ENCODE data around the gene SRCAP. TPM values are rescaled to one million over a fixed set of nuclear protein-coding genes. Genes with fewer than 3 reads are reported as not detected.

The SRCAP gene
- total RNA-seq, 1 donor from 2014 or later, result 83.6 TPM

GRCh38 chr16:30657866-30658730, 40.9 kb upstream of the SRCAP start, which contains the start of gene FBRS:
Gene FBRS, plus strand, starts transcription at chr16:30658431. Its CDS starts 1,088 bp downstream, at chr16:30659519.
- intact Hi-C loops (cut with micrococcal nuclease), result loop anchor here (1.0 to 2.0 kb wide), 11 partner anchors 8 to 795 kb away; partner anchors contain the start of genes CDIPT, DCTPP1, PRR14 and ZNF768
- DNase-seq (ENCODE audit: low spot score), result peak; percentile 100
- H3K9me3 Mint-ChIP-seq, result no peaks in the 10 kb centered on the region
- H3K27me3 Mint-ChIP-seq (ENCODE audit: low read depth), result no peaks in the 10 kb centered on the region
- H3K4me1 Mint-ChIP-seq (ENCODE audit: low read depth), result peaks cover 27% of the 10 kb centered on the region
- peak within 1 kb of the TSS; percentile 100 for H3K27ac Mint-ChIP-seq
- peaks cover 71% of the 10 kb centered on the region for H3K36me3 Mint-ChIP-seq (ENCODE audit: low read depth)
- H3K4me3 Mint-ChIP-seq (ENCODE audit: low read depth), result peak within 1 kb of the TSS; percentile 89

GRCh38 chr16:30658731-30659506, 40.1 kb upstream of the SRCAP start:
- Mint-ChIP-seq H3K27ac (peak overlapping the region; percentile 100), H3K4me1 (ENCODE audit: low read depth) (peaks cover 36% of the 10 kb centered on the region), H3K4me3 (ENCODE audit: low read depth) (peak overlapping the region; percentile 89), H3K27me3 (ENCODE audit: low read depth) (no peaks in the 10 kb centered on the region), H3K36me3 (ENCODE audit: low read depth) (peaks cover 75% of the 10 kb centered on the region), H3K9me3 (no peaks in the 10 kb centered on the region)
- no peak for DNase-seq (ENCODE audit: low spot score)
- intact Hi-C loops (cut with micrococcal nuclease), result loop anchor here (1.0 to 2.0 kb wide), 11 partner anchors 9 to 796 kb away; partner anchors contain the start of genes CDIPT, DCTPP1, PRR14 and ZNF768

GRCh38 chr16:30659507-30660423, 39.2 kb upstream of the SRCAP start:
- DNase-seq (ENCODE audit: low spot score), result peak; percentile 43
- H3K9me3 Mint-ChIP-seq, result no peaks in the 10 kb centered on the region
- H3K36me3 Mint-ChIP-seq (ENCODE audit: low read depth), result peaks cover 68% of the 10 kb centered on the region
- H3K27me3 Mint-ChIP-seq (ENCODE audit: low read depth), result no peaks in the 10 kb centered on the region
- peak overlapping the region; percentile 92 for H3K4me3 Mint-ChIP-seq (ENCODE audit: low read depth)
- H3K27ac Mint-ChIP-seq, result peak overlapping the region; percentile 85
- intact Hi-C loops (cut with micrococcal nuclease), result loop anchor here (2.0 kb wide), 4 partner anchors 87 to 567 kb away; partner anchors contain the start of gene ZNF768
- H3K4me1 Mint-ChIP-seq (ENCODE audit: low read depth), result peaks cover 36% of the 10 kb centered on the region

- peaks cover 36% of the 10 kb centered on the region for H3K4me1 Mint-ChIP-seq (ENCODE audit: low read depth)
- intact Hi-C loops (cut with micrococcal nuclease), result no loop called here
Measured at GRCh38 chr16:30660424-30661261, 38.3 kb upstream of the SRCAP start.

GRCh38 chr16:30662449-30662848, 36.5 kb upstream of the SRCAP start:
- H3K27me3 Mint-ChIP-seq (ENCODE audit: low read depth), result no peaks in the 10 kb centered on the region
- H3K4me1 Mint-ChIP-seq (ENCODE audit: low read depth), result peaks cover 29% of the 10 kb centered on the region
- DNase-seq (ENCODE audit: low spot score), result no peak
- peak overlapping the region; percentile 85 for H3K27ac Mint-ChIP-seq
- no peaks in the 10 kb centered on the region for H3K9me3 Mint-ChIP-seq
- H3K36me3 Mint-ChIP-seq (ENCODE audit: low read depth), result peaks cover 69% of the 10 kb centered on the region
- H3K4me3 Mint-ChIP-seq (ENCODE audit: low read depth), result peak overlapping the region; percentile 51
- intact Hi-C loops (cut with micrococcal nuclease), result no loop called here

More at GRCh38 chr16:30660424-30661261, 38.3 kb upstream of the SRCAP start:
- Mint-ChIP-seq H3K27me3 (ENCODE audit: low read depth) (no peaks in the 10 kb centered on the region), H3K27ac (peak overlapping the region; percentile 85), H3K9me3 (no peaks in the 10 kb centered on the region), H3K36me3 (ENCODE audit: low read depth) (peaks cover 68% of the 10 kb centered on the region), H3K4me3 (ENCODE audit: low read depth) (peak overlapping the region; percentile 92)
- DNase-seq (ENCODE audit: low spot score), result peak; percentile 67

GRCh38 chr16:30663038-30663437, 35.9 kb upstream of the SRCAP start:
- intact Hi-C loops (cut with micrococcal nuclease), result no loop called here
- Mint-ChIP-seq H3K4me3 (ENCODE audit: low read depth) (no peak overlapping the region), H3K36me3 (ENCODE audit: low read depth) (peaks cover 75% of the 10 kb centered on the region)

GRCh38 chr16:30663820-30664219, 35.2 kb upstream of the SRCAP start:
- H3K4me3 Mint-ChIP-seq (ENCODE audit: low read depth), result no peak overlapping the region
- intact Hi-C loops (cut with micrococcal nuclease), result no loop called here
- peaks cover 27% of the 10 kb centered on the region for H3K4me1 Mint-ChIP-seq (ENCODE audit: low read depth)
- no peak for DNase-seq (ENCODE audit: low spot score)
- no peaks in the 10 kb centered on the region for H3K27me3 Mint-ChIP-seq (ENCODE audit: low read depth)
- peaks cover 77% of the 10 kb centered on the region for H3K36me3 Mint-ChIP-seq (ENCODE audit: low read depth)
- no peaks in the 10 kb centered on the region for H3K9me3 Mint-ChIP-seq
- no peak overlapping the region for H3K27ac Mint-ChIP-seq

More at GRCh38 chr16:30663038-30663437, 35.9 kb upstream of the SRCAP start:
- peak overlapping the region; percentile 21 for H3K27ac Mint-ChIP-seq
- no peak for DNase-seq (ENCODE audit: low spot score)
- H3K9me3 Mint-ChIP-seq, result no peaks in the 10 kb centered on the region
- H3K4me1 Mint-ChIP-seq (ENCODE audit: low read depth), result peaks cover 27% of the 10 kb centered on the region
- no peaks in the 10 kb centered on the region for H3K27me3 Mint-ChIP-seq (ENCODE audit: low read depth)

- no peak overlapping the region for H3K27ac Mint-ChIP-seq
- DNase-seq (ENCODE audit: low spot score), result no peak
- H3K36me3 Mint-ChIP-seq (ENCODE audit: low read depth), result peaks cover 77% of the 10 kb centered on the region
- H3K4me3 Mint-ChIP-seq (ENCODE audit: low read depth), result no peak overlapping the region
- intact Hi-C loops (cut with micrococcal nuclease), result no loop called here
- H3K27me3 Mint-ChIP-seq (ENCODE audit: low read depth), result no peaks in the 10 kb centered on the region
- H3K4me1 Mint-ChIP-seq (ENCODE audit: low read depth), result peaks cover 27% of the 10 kb centered on the region
- H3K9me3 Mint-ChIP-seq, result no peaks in the 10 kb centered on the region
Measured at GRCh38 chr16:30664616-30665109, 34.3 kb upstream of the SRCAP start.

- H3K9me3 Mint-ChIP-seq, result no peaks in the 10 kb centered on the region
- no peak for DNase-seq (ENCODE audit: low spot score)
- no peak overlapping the region for H3K4me3 Mint-ChIP-seq (ENCODE audit: low read depth)
- H3K27me3 Mint-ChIP-seq (ENCODE audit: low read depth), result no peaks in the 10 kb centered on the region
- intact Hi-C loops (cut with micrococcal nuclease), result no loop called here
- no peak overlapping the region for H3K27ac Mint-ChIP-seq
- peaks cover 82% of the 10 kb centered on the region for H3K36me3 Mint-ChIP-seq (ENCODE audit: low read depth)
- peaks cover 27% of the 10 kb centered on the region for H3K4me1 Mint-ChIP-seq (ENCODE audit: low read depth)
Measured at GRCh38 chr16:30665155-30665829, 33.7 kb upstream of the SRCAP start.

- no peak for DNase-seq (ENCODE audit: low spot score)
- no peaks in the 10 kb centered on the region for H3K27me3 Mint-ChIP-seq (ENCODE audit: low read depth)
- H3K4me1 Mint-ChIP-seq (ENCODE audit: low read depth), result peaks cover 24% of the 10 kb centered on the region
- H3K4me3 Mint-ChIP-seq (ENCODE audit: low read depth), result no peak overlapping the region
- H3K27ac Mint-ChIP-seq, result no peak overlapping the region
- peaks cover 78% of the 10 kb centered on the region for H3K36me3 Mint-ChIP-seq (ENCODE audit: low read depth)
- H3K9me3 Mint-ChIP-seq, result no peaks in the 10 kb centered on the region
- intact Hi-C loops (cut with micrococcal nuclease), result no loop called here
Measured at GRCh38 chr16:30665830-30666190, 33.2 kb upstream of the SRCAP start.

- Mint-ChIP-seq H3K36me3 (ENCODE audit: low read depth) (peaks cover 73% of the 10 kb centered on the region), H3K27ac (no peak overlapping the region), H3K4me1 (ENCODE audit: low read depth) (peaks cover 16% of the 10 kb centered on the region), H3K4me3 (ENCODE audit: low read depth) (no peak overlapping the region), H3K9me3 (no peaks in the 10 kb centered on the region), H3K27me3 (ENCODE audit: low read depth) (no peaks in the 10 kb centered on the region)
- intact Hi-C loops (cut with micrococcal nuclease), result no loop called here
- no peak for DNase-seq (ENCODE audit: low spot score)
Measured at GRCh38 chr16:30666681-30667080, 32.3 kb upstream of the SRCAP start.
